NCI-H82 treated with DMSO at 0.1 percent for 48 hours (cell line): ENCODE results near the gene YTHDC2.

Experiments
- DNase-seq: peaks from one replicate; lab custom pipeline; 2025; ENCODE audit not compliant: unreplicated experiment; lab: John Stamatoyannopoulos, UW

YTHDC2 gene

GRCh38 chr5:113513384-113514288 lies at the start of gene YTHDC2:
TSS of gene YTHDC2 (plus strand) at chr5:113513694. CDS start at chr5:113513896, 202 bp downstream.
- peak; percentile 56 for DNase-seq

GRCh38 chr5:113474100-113474728 lies 39.3 kb upstream of the YTHDC2 start:
- no peak for DNase-seq

GRCh38 chr5:113478691-113479090 lies 34.8 kb upstream of the YTHDC2 start:
- no peak for DNase-seq

- DNase-seq, result no peak
These were observed 33.3 kb upstream of the YTHDC2 start for GRCh38 chr5:113480243-113480642.

GRCh38 chr5:113487416-113487780 lies 26.1 kb upstream of the YTHDC2 start:
- DNase-seq, result no peak

- DNase-seq, result peak; percentile 57
These were observed 25.5 kb upstream of the YTHDC2 start, which contains the start of gene MCC for GRCh38 chr5:113487781-113488644. TSS of gene MCC (minus strand) at chr5:113488453.

- DNase-seq, result no peak
These were observed 24.8 kb upstream of the YTHDC2 start for GRCh38 chr5:113488645-113489184.

- no peak for DNase-seq
These were observed 24.2 kb upstream of the YTHDC2 start for GRCh38 chr5:113489299-113489698.

GRCh38 chr5:113490317-113490716 lies 23.2 kb upstream of the YTHDC2 start:
- no peak for DNase-seq

GRCh38 chr5:113491022-113491421 lies 22.5 kb upstream of the YTHDC2 start:
- DNase-seq, result no peak

GRCh38 chr5:113493446-113493845 lies 20.0 kb upstream of the YTHDC2 start:
- DNase-seq, result no peak

GRCh38 chr5:113495422-113495841 lies 18.1 kb upstream of the YTHDC2 start:
- no peak for DNase-seq

- no peak for DNase-seq
These were observed 11.4 kb upstream of the YTHDC2 start for GRCh38 chr5:113502073-113502472.

GRCh38 chr5:113503146-113503545 lies 10.3 kb upstream of the YTHDC2 start:
- DNase-seq, result no peak

- no peak for DNase-seq
These were observed 8.3 kb upstream of the YTHDC2 start for GRCh38 chr5:113505181-113505580.

- no peak for DNase-seq
These were observed 5.9 kb upstream of the YTHDC2 start for GRCh38 chr5:113507601-113508000.

GRCh38 chr5:113508756-113509155 lies 4.7 kb upstream of the YTHDC2 start:
- no peak for DNase-seq

- peak; percentile 21 for DNase-seq
These were observed 2.5 kb upstream of the YTHDC2 start for GRCh38 chr5:113510836-113511451.

- DNase-seq, result no peak
These were observed 1.2 kb upstream of the YTHDC2 start for GRCh38 chr5:113512341-113512740.

GRCh38 chr5:113514289-113514635 lies 768 bp downstream of the YTHDC2 start:
- DNase-seq, result no peak

- no peak for DNase-seq
These were observed 5.4 kb downstream of the YTHDC2 start for GRCh38 chr5:113518884-113519283.
